NCI-H748 (cell line): ENCODE results near the gene CAMSAP1.

ENCODE experiments used
- DNase-seq: peaks from one replicate; lab custom pipeline; 2025; ENCODE audit not compliant: unreplicated experiment; lab: John Stamatoyannopoulos, UW

CAMSAP1 gene

GRCh38 chr9:135882011-135882410 lies 25.3 kb downstream of the CAMSAP1 start:
- no peak for DNase-seq

- DNase-seq = no peak
Measured at GRCh38 chr9:135880438-135880837, 26.9 kb downstream of the CAMSAP1 start.

GRCh38 chr9:135879619-135880018 lies 27.7 kb downstream of the CAMSAP1 start:
- DNase-seq = no peak

GRCh38 chr9:135879237-135879601 lies 28.1 kb downstream of the CAMSAP1 start:
- no peak for DNase-seq

- no peak for DNase-seq
Measured at GRCh38 chr9:135878528-135879236, 28.7 kb downstream of the CAMSAP1 start.

GRCh38 chr9:135877791-135878527 lies 29.4 kb downstream of the CAMSAP1 start:
- DNase-seq = no peak

GRCh38 chr9:135876936-135877335 lies 30.4 kb downstream of the CAMSAP1 start:
- DNase-seq = no peak

GRCh38 chr9:135874859-135875258 lies 32.5 kb downstream of the CAMSAP1 start:
- no peak for DNase-seq

- DNase-seq = no peak
Measured at GRCh38 chr9:135869909-135870308, 37.4 kb downstream of the CAMSAP1 start.

- no peak for DNase-seq
Measured at GRCh38 chr9:135865531-135865930, 41.8 kb downstream of the CAMSAP1 start.

- peak; percentile 45 for DNase-seq
Measured at GRCh38 chr9:135864447-135865049, 42.8 kb downstream of the CAMSAP1 start.

- no peak for DNase-seq
Measured at GRCh38 chr9:135862809-135863208, 44.5 kb downstream of the CAMSAP1 start.

GRCh38 chr9:135858491-135859185 lies 48.7 kb downstream of the CAMSAP1 start:
- DNase-seq = no peak

GRCh38 chr9:135857843-135858242 lies 49.5 kb downstream of the CAMSAP1 start:
- no peak for DNase-seq

GRCh38 chr9:135857371-135857786 lies 50.0 kb downstream of the CAMSAP1 start:
- no peak for DNase-seq

GRCh38 chr9:135851748-135852147 lies 55.6 kb downstream of the CAMSAP1 start:
- DNase-seq = peak; percentile 41

GRCh38 chr9:135850737-135851136 lies 56.6 kb downstream of the CAMSAP1 start:
- no peak for DNase-seq

- DNase-seq = no peak
Measured at GRCh38 chr9:135849181-135849580, 58.2 kb downstream of the CAMSAP1 start.

- no peak for DNase-seq
Measured at GRCh38 chr9:135848341-135849047, 58.9 kb downstream of the CAMSAP1 start.

GRCh38 chr9:135847833-135848232 lies 59.5 kb downstream of the CAMSAP1 start:
- DNase-seq = no peak

- DNase-seq = no peak
Measured at GRCh38 chr9:135840539-135840938, 66.8 kb downstream of the CAMSAP1 start.
